ENCODE results near the gene IRAK1.

DNA sequence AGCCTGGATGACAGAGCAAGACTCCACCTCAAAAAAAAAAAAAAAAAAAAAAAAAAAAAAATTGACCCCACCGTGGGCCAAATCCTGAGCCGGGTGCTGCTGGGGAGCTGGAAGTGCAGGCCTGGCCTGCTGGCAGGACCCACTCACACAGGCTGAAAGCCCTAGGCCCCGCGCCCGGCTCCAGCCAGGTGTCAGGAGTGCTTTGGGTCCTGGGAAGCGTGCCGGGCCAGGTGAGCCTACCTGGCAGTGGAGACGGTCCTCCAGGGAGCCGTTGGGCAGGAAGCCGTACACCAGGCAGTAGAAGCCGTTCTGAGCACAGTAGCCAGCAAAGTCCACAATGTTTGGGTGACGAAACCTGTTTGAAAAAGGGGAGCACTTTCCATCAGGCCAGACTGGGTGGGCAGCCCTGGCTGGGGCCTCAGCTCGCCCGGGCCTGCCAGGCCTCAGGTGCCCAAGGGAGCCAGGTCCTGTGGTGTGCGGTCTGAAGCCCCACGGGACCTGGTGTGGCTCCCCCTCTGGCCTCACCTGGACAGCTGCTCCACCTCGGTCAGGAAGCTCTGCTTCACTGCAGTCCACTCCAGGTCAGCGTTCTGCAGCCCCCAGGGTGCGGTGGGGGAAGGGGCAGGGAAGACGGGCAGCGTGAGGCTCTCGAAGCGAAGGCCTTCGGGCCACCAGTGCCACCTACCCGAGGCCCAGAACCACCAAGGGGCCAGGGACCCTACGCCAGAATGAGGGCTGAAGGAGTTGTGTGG lies 1.8 kb downstream of the IRAK1 start:
- no peak for TF ChIP-seq POLR2A (IDR thresholded peaks at IDR 0.05)
- TF ChIP-seq, protein P1, sequence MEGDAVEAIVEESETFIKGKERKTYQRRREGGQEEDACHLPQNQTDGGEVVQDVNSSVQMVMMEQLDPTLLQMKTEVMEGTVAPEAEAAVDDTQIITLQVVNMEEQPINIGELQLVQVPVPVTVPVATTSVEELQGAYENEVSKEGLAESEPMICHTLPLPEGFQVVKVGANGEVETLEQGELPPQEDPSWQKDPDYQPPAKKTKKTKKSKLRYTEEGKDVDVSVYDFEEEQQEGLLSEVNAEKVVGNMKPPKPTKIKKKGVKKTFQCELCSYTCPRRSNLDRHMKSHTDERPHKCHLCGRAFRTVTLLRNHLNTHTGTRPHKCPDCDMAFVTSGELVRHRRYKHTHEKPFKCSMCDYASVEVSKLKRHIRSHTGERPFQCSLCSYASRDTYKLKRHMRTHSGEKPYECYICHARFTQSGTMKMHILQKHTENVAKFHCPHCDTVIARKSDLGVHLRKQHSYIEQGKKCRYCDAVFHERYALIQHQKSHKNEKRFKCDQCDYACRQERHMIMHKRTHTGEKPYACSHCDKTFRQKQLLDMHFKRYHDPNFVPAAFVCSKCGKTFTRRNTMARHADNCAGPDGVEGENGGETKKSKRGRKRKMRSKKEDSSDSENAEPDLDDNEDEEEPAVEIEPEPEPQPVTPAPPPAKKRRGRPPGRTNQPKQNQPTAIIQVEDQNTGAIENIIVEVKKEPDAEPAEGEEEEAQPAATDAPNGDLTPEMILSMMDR (IDR thresholded peaks at IDR 0.05) = no peak

Data from heart left ventricle (tissue), 13 donors.